ENCODE data around the gene TMEM178B.
A peak's percentile ranks its signal among the peaks of the same experiment; 100 is the strongest.

Gene TMEM178B

GRCh38 chr7:141071260-141071854, 2.5 kb upstream of the TMEM178B start:
- Histone ChIP-seq H3K27ac (no peak overlapping the region), H3K4me1 (ENCODE audit: low read depth, poor library complexity, severe bottlenecking) (peaks cover 10% of the 10 kb centered on the region), H3K4me3 (IDR thresholded peaks at IDR 0.05; ENCODE audit: insufficient read depth, low read depth, low read length) (no peak overlapping the region), H3K27me3 (ENCODE audit: insufficient read depth, low read depth) (no peaks in the 10 kb centered on the region), H4K20me1 (ENCODE audit: insufficient read depth) (no peaks in the 10 kb centered on the region), H2AFZ (ENCODE audit: low read depth) (peak overlapping the region; percentile 81), H3K9ac (peak overlapping the region; percentile 23; the same call in 1 of the 2 replicates), H3K4me2 (peak overlapping the region; percentile 82), H3K36me3 (ENCODE audit: insufficient read depth) (no peaks in the 10 kb centered on the region), H3K79me2 (ENCODE audit: insufficient read depth, low read depth) (no peaks in the 10 kb centered on the region)
- no peak; the same call in 1 of the 2 replicates for TF ChIP-seq CTCF (conservative IDR thresholded peaks at IDR 0.05; ENCODE audit: low read depth, low read length)

- H4K20me1 ChIP-seq (ENCODE audit: insufficient read depth): no peaks in the 10 kb centered on the region
- peak overlapping the region; percentile 81 for H2AFZ ChIP-seq (ENCODE audit: low read depth)
- no peaks in the 10 kb centered on the region for H3K36me3 ChIP-seq (ENCODE audit: insufficient read depth)
- no peaks in the 10 kb centered on the region for H3K79me2 ChIP-seq (ENCODE audit: insufficient read depth, low read depth)
- no peak overlapping the region for H3K27ac ChIP-seq
- peak overlapping the region; percentile 23; the same call in 1 of the 2 replicates for H3K9ac ChIP-seq
- peaks cover 10% of the 10 kb centered on the region for H3K4me1 ChIP-seq (ENCODE audit: low read depth, poor library complexity, severe bottlenecking)
- no peak for TF ChIP-seq CTCF (conservative IDR thresholded peaks at IDR 0.05; ENCODE audit: low read depth, low read length)
- peak overlapping the region; percentile 82 for H3K4me2 ChIP-seq
- no peaks in the 10 kb centered on the region for H3K27me3 ChIP-seq (ENCODE audit: insufficient read depth, low read depth)
- H3K4me3 ChIP-seq (IDR thresholded peaks at IDR 0.05; ENCODE audit: insufficient read depth, low read depth, low read length): no peak overlapping the region
Measured at GRCh38 chr7:141071855-141072547, 1.9 kb upstream of the TMEM178B start.

- H3K27me3 ChIP-seq (ENCODE audit: insufficient read depth, low read depth): no peaks in the 10 kb centered on the region
- H3K36me3 ChIP-seq (ENCODE audit: insufficient read depth): no peaks in the 10 kb centered on the region
- no peak overlapping the region for H3K4me3 ChIP-seq (IDR thresholded peaks at IDR 0.05; ENCODE audit: insufficient read depth, low read depth, low read length)
- peaks cover 10% of the 10 kb centered on the region for H3K4me1 ChIP-seq (ENCODE audit: low read depth, poor library complexity, severe bottlenecking)
- peak overlapping the region; percentile 82 for H3K4me2 ChIP-seq
- H4K20me1 ChIP-seq (ENCODE audit: insufficient read depth): no peaks in the 10 kb centered on the region
- no peak for TF ChIP-seq CTCF (conservative IDR thresholded peaks at IDR 0.05; ENCODE audit: low read depth, low read length)
- peak overlapping the region; percentile 81 for H2AFZ ChIP-seq (ENCODE audit: low read depth)
- H3K27ac ChIP-seq: no peak overlapping the region
- H3K9ac ChIP-seq: peak overlapping the region; percentile 12; the same call in 1 of the 2 replicates
- H3K79me2 ChIP-seq (ENCODE audit: insufficient read depth, low read depth): no peaks in the 10 kb centered on the region
Measured at GRCh38 chr7:141072548-141073172, 1.2 kb upstream of the TMEM178B start.

GRCh38 chr7:141073173-141073640, 657 bp upstream of the TMEM178B start:
- Histone ChIP-seq H3K79me2 (ENCODE audit: insufficient read depth, low read depth) (no peaks in the 10 kb centered on the region), H3K27ac (no peak overlapping the region), H3K4me2 (peak overlapping the region; percentile 82), H3K9ac (no peak overlapping the region; the same call in 1 of the 2 replicates), H3K4me3 (IDR thresholded peaks at IDR 0.05; ENCODE audit: insufficient read depth, low read depth, low read length) (no peak overlapping the region), H3K4me1 (ENCODE audit: low read depth, poor library complexity, severe bottlenecking) (peaks cover 10% of the 10 kb centered on the region), H2AFZ (ENCODE audit: low read depth) (peak overlapping the region; percentile 81), H3K27me3 (ENCODE audit: insufficient read depth, low read depth) (no peaks in the 10 kb centered on the region), H4K20me1 (ENCODE audit: insufficient read depth) (no peaks in the 10 kb centered on the region), H3K36me3 (ENCODE audit: insufficient read depth) (no peaks in the 10 kb centered on the region)
- no peak for TF ChIP-seq CTCF (conservative IDR thresholded peaks at IDR 0.05; ENCODE audit: low read depth, low read length)
